Ammon's horn (tissue), 1 donor: ENCODE data around the gene NAALADL2.
"Not testable (repeated sequence)": the region's sequence is repeated elsewhere in the genome, so short reads cannot be mapped to it uniquely, and the experiment has no call there.

Experiments used
- DNase-seq: peaks from one replicate; pipeline ENCODE4 v3.0.0-alpha.2; 2016; ENCODE audit warnings: low spot score

Gene NAALADL2

GRCh38 chr3:175077216-175077615, 218.1 kb downstream of the NAALADL2 start:
- no peak for DNase-seq

GRCh38 chr3:175082631-175083030, 223.5 kb downstream of the NAALADL2 start:
- no peak for DNase-seq

GRCh38 chr3:175087128-175087527, 228.0 kb downstream of the NAALADL2 start:
- not testable (repeated sequence) for DNase-seq

- no peak for DNase-seq
Observed at GRCh38 chr3:175088766-175089380, 229.7 kb downstream of the NAALADL2 start.

GRCh38 chr3:175091426-175092114, 232.4 kb downstream of the NAALADL2 start:
- DNase-seq = no peak

DNA sequence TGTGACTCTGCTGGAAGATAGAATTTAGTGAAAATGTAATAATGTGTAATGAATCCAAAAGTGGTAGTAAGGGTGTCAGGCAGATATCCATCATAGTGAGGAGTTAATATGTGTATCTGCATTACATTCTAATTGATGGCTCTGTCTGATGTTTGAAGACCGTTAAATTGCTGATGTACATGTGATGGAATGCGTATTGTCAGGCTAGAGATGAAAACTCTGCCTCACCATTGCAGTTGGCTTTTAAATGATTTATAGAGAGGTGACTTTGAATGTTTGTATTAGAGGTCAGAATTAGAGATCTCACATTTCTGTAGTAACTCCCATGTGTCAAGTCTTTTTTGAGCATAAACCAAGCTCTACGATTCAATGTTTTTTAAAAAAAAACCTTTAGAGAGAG, 234.6 kb downstream of the NAALADL2 start:
- DNase-seq = no peak

GRCh38 chr3:175094344-175094743, 235.2 kb downstream of the NAALADL2 start:
- DNase-seq = no peak

- no peak for DNase-seq
Observed at GRCh38 chr3:175098644-175099043, 239.5 kb downstream of the NAALADL2 start.

DNA sequence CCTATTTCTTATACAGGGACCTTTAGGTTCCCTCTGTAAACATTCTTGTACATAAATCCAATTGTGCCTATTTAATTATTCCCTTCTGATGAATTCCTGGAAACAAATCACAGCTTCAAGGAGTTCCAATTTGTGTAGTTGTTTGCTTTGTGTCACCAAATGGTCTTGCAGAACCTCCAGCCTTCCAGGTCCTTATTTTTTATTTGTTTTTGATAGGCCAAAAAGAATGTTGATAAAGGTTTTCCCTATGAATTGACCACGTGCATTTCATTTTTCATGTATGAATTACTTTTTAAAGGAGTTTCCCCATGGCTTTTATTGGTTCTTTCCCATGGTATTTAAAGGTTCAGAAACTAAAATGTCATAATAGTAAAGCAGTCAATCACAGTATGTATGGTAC, 243.0 kb downstream of the NAALADL2 start:
- DNase-seq = no peak

- no peak for DNase-seq
Observed at GRCh38 chr3:175103298-175103697, 244.2 kb downstream of the NAALADL2 start.

GRCh38 chr3:175105066-175105465, 245.9 kb downstream of the NAALADL2 start:
- no peak for DNase-seq

GRCh38 chr3:175107231-175107630, 248.1 kb downstream of the NAALADL2 start:
- no peak for DNase-seq

- DNase-seq = no peak
Observed at GRCh38 chr3:175107995-175108394, 248.9 kb downstream of the NAALADL2 start.

DNA sequence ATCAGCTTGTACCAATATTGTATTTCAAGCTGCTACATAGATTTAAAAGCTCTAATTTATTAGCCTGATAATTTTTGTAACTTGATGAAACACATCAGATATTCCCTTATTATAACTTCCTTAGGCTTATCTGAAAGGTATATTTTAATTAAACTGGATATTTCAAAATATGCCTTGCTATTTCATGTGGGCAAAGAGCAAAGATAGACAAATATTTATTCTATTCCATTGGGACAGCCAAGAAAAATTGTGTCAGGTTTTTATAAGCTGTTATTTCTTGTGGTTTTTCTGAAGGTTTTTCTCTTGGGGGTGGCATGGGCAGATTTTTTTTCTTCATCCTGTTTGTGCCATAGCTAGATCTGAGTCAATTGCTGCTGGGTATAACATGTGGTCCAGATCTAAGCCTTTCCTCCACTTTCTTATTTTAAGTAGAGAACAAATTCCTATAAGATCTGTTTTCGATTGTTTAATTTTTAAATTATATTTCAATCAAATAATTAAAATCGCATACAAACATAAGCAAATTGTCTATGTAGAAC, 249.5 kb downstream of the NAALADL2 start:
- DNase-seq = no peak

GRCh38 chr3:175111036-175111435, 251.9 kb downstream of the NAALADL2 start:
- DNase-seq = no peak

- DNase-seq = no peak
Observed at GRCh38 chr3:175118382-175118941, 259.3 kb downstream of the NAALADL2 start.

- no peak for DNase-seq
Observed at GRCh38 chr3:175121225-175121624, 262.1 kb downstream of the NAALADL2 start.

DNA sequence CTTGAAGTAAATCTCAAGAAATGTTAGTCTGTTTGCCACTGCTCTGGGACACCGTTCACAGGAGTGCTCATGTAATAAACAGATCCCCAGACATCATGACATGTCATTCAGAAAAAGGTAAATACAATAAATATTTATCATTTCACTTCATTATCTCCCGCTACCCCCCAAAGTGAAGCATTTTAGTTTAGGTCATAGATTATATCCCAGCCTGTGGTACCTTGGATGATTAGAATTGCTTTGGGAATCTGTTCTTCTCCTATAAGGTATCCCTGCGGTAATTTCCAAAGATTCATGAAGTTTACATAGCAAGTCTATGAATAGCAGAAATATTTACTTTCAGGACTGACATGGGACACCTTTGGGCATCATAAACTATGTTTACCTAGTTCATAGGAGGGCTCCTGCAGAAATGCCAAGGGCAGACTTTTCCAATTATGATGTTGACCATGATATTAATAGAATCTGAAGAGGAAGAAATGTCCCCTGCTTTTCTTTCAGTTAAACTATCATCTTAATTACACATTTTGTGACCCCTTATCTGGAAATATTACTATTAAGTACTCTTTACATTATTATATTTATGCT, 268.0 kb downstream of the NAALADL2 start:
- no peak for DNase-seq

- no peak for DNase-seq
Observed at GRCh38 chr3:175129126-175129525, 270.0 kb downstream of the NAALADL2 start.

GRCh38 chr3:175129571-175129970, 270.4 kb downstream of the NAALADL2 start:
- no peak for DNase-seq

GRCh38 chr3:175131866-175132265, 272.7 kb downstream of the NAALADL2 start:
- not testable (repeated sequence) for DNase-seq

DNA sequence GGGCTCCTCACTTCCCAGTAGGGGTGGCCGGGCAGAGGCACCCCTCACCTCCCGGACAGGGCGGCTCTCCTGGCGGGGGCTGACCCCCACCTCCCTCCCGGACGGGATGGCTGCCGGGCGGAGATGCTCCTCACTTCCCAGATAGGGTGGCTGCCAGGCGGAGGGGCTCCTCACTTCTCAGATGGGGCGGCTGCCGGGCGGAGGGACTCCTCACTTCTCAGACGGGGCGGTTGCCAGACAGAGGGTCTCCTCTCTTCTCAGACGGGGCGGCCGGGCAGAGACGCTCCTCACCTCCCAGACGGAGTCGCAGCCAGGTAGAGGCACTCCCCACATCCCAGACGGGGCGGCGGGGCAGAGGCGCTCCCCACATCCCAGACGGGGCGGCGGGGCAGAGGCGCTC, 273.6 kb downstream of the NAALADL2 start:
- DNase-seq = not testable (repeated sequence)

GRCh38 chr3:175144368-175144767, 285.2 kb downstream of the NAALADL2 start:
- no peak for DNase-seq
